Stimulated activated CD4-positive, alpha-beta T cell treated with anti-CD3 and anti-CD28 coated beads, Interleukin-1b, Interleukin-23, amount 100 ng/mL, for 4 hours (primary cell): ENCODE results near the gene NTS.

Source experiments
- DNase-seq, 2 donors: peaks; one replicate each; pipeline ENCODE4 v3.0.0-alpha.2; 2020; ENCODE audit warnings: low read depth in 2 of 2

Gene NTS, protein sequence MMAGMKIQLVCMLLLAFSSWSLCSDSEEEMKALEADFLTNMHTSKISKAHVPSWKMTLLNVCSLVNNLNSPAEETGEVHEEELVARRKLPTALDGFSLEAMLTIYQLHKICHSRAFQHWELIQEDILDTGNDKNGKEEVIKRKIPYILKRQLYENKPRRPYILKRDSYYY

DNA sequence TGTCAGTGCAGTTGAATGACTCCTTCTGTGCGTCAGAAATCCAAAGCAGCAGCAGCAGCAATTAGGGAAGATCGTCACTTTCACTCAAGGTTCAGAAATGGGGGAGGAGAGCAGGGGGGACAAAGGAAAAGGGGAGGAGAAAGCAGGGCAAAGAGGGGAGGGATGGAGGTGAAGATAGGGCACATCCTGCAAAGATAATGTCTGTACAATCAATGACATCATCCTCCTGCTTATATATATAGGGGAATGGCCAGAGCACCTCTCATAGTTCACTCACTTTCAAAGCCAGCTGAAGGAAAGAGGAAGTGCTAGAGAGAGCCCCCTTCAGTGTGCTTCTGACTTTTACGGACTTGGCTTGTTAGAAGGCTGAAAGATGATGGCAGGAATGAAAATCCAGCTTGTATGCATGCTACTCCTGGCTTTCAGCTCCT, at the start of gene NTS:
Gene NTS, plus strand, starts transcription at position 265 of the 431 bp plus-strand sequence. Its CDS starts 109 bp downstream, at position 374.
- no peak for DNase-seq

DNA sequence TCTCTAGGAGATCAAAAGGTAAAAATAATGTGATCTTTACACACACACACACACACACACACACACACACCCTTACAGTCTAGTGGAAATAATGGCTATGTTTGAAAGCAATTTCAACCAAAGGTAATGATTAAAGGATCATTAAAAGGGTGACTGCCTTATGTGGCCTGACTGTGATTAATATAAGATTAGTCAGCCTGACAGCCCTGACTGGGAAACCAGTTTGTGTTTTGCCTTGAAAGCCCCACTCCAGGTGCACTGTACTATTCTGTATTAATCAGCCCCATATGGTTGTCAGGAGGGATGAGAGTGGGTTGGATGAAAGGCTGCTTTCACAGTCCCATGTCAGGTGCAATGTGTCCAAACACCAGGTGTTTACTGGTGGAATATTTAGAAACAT, 48.3 kb upstream of the NTS start:
- no peak for DNase-seq

DNA sequence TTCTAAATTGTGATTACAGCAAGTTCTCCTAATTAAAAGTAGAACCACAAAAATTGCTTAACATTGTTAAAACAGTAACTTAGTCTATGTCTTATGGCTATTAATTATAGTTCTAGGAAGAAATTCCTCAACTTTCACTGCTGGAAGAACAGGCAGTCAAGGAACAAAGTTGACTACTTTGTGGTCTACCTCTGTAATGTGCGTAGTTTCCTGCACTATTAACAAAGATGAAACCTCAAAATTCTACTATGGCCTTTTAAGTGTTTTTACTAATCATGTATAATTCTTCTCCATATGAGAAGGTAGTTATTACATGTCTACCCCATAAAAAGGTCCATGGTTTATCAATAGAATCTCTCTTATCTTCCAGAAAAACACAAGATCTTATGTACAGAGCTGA, 45.5 kb upstream of the NTS start:
- no peak for DNase-seq

DNA sequence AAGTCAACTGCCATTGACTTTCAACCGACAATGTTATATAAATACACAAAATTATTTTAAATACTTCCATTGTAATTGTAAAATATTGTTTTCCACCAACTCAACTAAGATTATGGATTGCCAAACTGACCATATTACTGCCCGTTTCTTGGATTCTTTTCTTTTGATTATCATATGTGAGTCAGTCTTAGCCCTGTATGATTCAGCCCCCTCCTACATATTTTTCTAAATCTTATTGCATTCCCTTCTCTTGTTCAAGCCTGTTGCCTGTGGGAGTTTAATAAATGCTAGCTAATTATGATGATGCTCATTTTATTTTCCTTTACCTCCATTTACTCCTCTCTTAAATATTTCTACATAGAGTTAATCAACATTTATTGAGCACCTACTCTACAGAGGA, 44.7 kb upstream of the NTS start:
- no peak for DNase-seq

DNA sequence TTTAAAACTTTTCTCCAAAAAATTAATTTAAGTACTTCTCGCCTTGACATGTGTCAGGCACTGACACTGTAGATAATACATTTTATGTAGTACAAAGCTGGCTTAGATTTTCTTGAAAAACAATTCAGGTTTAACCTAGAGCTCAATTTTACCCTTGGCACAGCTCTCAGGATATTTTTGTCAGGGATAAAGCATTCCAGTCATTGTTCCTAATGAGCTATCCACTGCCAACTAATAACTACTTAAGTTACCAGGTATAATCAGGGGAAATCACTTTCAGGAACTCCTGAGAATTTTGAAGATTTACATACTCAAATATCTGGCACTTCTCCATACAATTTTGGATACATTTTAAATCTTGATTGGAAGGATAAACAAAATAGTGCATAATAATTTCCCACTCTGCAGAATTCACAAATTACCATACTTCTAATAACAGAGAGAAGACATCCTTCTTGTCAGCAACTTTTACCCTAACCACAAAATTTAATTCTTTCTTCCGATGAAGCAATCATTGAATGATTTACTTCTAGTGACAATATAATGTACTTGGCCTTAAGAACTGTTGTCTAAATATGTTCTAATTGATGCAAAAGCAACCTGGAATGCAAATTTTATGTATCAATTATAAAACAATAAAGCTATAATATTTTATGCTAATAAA, 42.6 kb upstream of the NTS start:
- DNase-seq = no peak

DNA sequence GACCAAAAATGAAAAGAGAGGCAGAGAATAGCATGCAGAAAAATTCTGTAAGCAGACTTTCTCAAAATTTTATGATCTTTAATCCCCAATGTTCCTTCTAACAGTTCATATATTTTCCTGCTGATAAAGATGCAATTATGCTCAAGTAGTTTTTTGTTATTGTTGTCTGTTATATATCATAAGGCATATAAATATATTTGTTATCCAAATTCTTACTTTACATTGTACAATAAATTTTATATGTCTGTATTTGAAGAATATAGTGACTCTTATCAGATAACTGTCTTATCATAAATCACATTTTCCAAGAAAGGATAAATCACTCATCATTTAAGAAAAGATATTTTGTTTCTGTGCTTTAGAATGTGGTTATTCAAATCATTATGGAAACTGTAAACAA, 40.5 kb upstream of the NTS start:
- no peak for DNase-seq

DNA sequence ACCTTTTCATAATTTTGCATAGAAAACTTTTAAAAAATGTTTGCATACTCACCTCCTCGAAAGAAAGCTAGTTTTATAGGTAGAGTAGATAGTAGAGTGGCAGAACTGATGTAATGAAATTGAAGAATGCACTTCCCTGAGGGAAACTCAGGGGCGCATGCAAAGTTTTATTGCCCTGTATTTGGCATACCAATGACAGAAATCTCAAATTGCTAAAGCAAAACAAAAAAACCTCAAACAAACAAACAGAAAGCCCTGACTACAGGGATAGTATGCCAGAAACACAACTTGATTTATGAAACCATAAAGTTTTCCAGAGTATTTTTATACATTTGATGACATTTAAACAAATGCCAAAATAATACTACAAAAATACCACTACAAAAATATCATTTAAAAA, 39.7 kb upstream of the NTS start:
- DNase-seq = no peak

DNA sequence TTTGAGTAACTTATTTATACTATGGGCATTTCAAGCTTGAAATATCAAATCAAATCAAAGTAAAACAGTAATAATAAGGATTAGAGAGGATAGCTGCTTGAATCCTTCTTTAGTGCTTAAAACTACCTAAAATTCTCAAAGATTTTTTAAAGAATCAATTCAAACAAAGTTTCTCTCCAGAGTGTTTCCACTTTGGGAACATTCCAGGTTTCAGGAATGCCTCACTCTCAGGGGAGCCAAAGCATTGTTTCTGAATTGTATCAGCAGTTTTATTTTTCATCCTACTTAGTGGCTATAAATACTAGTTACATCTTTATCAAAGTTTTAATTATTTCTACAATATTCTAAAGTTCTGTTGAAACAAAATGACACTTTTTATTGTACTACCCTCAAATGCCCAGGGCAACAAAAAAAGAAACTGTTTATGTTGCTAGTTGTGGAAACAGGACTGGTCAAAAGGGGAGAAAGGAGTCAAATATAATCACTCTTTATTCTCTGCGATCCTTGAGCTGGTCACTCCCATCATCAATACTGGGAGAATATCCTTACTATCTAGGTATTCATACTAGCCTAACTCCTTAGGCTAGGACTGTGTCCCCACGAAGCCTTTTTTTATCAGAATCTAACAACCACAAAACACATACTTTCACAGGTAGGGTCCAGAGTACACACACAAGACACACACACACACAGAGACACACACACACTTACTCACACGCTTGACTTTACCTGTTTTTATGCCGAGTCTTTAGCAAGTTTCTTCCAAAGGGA, 38.5 kb upstream of the NTS start:
- no peak for DNase-seq

DNA sequence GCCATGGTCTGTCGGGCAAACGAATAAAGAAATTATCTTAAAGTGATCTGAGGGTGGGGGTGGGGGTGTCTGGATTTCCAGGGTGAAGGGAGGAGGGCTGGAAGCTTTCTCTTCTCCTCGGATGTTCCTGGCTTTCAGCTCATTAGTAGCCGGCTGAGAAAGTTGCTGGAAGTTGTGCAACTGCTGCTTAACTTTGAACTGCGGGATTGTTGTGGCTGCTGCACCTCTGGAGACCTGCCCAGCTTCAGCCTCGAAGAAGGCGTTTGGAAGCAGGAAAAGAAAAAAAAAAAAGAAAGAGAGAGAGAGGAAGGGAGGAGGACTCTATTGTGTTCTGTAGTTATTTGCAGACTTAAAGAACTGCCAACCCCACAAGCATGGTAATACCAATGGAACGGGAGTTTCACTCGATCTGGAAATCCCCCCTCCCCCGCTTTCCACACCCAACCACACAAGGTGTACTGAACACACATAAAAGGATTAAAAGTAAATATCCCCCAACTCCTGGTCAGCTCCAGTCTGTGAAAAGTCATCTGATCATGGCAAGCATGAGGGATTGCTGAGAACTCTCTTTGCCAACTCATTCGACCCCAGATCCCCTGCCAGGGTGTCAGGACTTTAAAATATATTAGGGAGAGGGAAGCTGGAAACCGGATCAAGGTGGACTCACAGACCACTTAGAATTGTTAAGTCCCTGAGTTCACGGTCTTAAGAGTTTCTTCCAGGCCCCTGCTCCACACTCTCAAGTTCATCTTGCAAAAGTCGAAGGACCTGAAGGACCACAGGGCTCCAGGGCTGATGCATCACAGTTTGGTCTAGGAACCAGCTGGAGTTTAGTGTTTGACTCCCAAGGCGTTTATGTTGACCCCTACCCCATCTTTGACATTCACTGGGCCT, 37.7 kb upstream of the NTS start, which contains the start of gene RASSF9:
Gene RASSF9, minus strand, starts transcription at position 213 of the 894 bp plus-strand sequence. Its CDS starts 208 bp downstream, at position 5.
- no peak for DNase-seq

DNA sequence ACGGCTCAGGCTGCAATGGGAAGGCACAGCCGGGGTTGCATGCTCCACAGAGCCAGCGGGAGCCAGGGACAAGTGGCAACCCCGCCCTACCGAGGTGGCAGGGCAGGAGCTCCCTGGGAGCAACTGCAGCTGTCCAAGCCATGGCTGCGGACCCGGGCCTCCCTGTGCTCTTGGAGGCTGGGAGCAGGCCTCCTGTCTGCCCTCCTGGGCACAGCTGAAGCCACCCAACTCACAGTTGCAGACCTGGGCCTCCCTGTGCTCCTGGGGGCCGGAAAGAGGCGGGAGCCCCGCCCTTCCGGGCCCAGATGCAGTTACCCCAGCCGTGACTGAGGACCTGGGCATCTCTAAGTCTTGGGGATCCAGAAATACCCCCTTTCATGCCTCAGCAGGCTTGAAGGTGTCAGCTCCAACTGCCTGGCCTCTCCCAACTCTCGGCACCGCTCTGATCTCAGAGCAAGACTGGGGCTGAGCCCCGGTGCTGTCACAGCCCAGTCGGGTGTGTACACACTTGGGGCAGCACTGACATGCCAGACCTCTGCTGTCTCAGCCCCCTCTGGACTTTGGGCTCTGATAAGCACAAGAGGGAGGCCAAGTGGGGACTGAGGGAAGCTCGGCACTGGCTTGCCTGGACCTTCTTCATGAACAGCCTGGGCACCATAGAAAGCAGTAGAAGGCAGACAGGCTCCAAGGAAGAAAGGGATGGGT, 30.3 kb upstream of the NTS start:
- no peak for DNase-seq

DNA sequence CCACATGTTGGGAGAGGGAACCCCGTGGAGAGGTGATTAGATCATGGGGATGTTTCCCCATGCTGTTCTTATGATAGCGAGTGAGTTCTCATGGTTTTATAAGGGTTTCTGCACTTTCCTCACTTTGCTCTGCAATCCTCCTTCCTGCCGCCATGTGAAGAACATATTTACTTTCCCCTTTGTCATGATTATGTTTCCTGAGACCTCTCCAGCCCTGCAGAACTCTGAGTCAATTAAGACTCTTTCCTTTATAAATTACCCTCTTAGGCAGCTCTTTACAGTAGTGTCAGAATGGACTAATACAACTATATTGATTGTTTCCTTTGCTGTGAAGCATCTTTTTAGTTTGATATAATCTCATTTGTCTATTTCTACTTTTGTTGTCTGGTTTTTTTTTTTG, 24.8 kb upstream of the NTS start:
- no peak for DNase-seq

DNA sequence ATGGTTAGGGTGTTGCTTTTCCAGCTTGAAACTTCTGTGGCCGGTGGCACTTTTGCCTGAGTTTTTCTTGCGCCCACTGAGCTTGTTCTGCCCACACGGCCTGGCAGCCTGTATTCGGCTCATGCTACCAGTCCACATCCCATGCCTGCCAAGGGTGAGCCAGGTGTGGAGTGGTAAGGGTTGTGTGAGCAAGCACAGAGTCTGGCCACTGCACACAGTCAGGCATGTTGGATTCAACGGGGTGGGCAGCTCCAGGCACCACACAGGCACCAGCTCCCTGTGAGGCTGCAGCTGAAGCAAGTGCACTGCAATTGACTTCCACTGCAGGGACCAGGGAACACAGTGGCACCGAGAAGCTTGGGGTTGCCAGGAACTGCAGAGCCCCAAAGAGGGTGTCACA, 18.8 kb upstream of the NTS start:
- DNase-seq = no peak

DNA sequence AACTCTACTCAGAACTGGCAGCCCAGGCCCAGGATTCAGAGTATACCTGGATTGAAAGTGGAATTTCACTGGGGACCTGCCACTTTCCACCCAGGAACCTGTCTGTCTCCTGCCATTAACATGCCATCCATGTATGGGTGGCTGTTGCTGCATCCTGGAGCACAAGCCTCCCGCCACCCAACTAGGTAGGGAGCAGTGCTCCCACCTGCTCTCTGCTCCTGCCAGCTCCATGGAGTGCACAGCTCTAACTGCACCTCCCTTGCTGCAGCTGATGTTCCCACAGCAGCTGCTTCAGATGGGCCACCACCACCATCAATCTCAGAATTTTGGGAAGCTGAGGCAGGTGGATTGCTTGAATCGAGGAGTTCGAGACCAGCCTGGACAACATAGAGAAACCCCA, 17.1 kb upstream of the NTS start:
- DNase-seq = no peak

DNA sequence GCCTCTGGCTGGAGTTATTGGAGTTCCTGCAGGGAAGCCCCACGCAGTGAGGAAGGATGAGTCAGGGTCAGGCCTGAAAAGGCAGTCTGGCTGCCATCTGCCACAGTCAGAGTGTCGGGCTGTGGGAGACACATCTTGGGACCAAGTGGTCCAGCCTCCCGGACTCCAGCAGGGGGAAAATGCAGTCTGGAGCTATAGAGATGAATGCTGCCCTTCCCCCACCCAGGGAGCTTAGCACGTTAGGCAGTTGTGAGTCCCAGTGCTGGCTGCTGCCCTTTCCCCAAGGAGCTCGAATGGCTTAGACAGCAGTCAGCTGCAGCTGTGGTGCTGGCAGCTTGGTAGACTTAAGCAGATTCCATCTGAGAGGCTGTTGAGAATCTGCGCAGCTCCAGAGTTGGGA, 8.2 kb upstream of the NTS start:
- DNase-seq = no peak

DNA sequence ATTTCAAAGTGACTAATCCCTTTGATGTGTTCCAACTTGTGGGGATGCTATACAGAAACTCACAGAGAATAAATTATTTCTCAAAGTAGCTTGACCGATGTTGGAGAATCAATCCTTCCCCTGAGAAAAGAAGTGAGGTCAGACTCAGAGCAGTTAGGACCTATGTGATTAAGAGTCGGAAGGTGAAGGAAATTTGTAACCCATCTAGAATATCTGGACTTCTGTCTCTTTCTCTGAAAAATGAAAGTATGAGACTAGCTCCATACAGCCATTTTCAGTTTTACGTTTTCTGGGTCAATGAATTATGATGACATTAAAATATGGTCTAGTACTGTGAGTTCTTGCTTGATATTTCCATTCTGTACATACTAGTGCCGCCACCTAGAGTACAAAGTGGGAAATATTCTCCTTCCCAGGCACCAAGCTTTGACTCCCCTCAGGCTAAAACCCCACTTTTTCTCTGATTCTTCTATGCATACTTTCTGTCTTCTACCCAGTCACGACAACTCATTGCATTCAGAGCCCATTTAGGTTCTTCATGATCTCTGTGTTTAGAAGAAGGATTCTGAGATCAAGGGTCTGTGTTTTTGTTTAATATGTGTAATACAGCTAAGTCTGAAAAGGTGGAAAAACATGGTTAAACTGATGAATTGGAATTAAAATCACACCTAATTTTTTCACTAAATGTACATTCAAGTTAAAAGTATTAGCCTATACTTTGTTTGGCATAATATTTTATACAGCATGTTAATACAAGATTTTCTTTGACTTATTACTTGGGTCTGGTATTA, 6.9 kb upstream of the NTS start:
- DNase-seq = no peak

DNA sequence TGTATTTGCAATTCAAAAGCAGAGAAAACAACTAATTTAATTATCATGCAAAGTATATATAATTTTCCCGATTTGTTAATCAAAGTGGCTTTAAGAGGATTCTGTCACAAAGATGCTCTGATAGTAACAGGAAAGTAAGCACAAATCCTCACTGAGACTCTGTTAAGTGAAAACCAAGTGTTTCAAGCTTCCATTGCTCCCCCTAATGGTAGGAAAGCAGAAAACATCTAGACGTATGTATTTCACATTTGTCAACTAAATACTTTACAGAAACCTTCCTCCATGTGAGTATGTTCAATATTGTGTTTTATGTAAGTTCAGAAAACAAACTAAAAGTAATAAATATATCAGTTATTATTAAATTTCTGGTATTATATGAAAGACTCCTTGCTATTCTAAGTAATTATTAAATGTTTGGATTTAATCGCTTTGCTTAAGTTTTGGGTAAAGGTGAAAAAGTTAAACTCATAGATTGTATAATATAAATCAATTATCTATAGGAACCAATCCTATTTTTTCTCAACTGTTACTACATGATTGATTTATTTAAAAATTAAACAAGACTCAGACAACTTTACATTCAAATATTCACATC, 1.5 kb upstream of the NTS start:
- no peak for DNase-seq

DNA sequence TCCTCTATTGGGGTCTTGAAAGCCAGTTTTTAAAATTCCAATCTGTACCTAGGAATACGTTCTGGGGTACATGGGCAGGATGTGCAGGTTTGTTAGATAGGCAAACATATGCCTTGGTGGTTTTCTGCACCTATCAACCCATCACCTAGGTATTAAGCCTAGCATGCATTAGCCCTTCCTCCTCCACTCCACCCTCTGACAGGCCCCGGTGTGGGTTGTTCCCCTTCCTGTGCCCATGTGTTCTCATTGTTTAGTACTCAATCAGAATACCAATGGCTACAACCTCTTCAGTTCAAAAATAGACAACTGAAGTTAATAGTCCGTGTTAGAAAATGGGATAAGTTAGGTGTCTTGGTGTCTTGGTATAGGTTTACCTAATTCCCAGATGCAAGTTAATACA, 3.4 kb downstream of the NTS start:
- no peak for DNase-seq

DNA sequence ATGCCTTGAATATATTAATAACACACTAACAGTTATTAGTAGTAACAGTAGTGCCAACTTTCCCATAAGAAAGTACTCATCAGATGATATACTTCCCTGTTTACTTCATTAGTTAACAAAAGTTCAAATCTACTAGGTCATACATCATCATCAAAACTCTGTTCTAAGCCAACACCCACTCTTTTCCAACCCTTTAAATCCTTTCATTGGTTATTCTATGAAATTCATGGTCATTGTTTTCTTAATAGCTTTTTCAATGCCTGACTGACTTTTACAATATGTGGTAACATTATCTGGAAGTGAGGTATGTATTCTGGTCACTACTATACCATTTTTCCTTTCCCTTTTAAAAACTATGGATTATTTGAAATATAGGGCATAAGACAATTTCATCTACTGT, 9.7 kb downstream of the NTS start:
- no peak for DNase-seq

DNA sequence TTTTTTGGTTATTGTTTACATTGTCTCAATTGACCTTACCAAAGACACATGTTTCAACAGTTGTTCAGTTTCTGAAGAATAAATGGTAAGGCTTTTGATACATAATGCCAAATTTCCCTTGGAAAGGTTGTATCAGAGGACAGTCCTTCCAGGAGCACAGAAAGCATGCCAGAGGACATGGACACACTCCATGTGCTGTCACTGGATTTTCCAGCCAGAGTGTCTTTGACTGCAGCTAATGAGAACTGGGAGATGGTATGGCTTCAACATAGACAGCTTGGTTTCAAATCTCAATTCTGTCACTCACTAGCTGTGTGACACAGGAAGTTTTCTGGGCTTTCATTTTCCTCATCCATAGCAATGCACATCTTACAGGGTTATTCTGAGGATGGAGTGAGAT, 20.6 kb downstream of the NTS start:
- DNase-seq = no peak

DNA sequence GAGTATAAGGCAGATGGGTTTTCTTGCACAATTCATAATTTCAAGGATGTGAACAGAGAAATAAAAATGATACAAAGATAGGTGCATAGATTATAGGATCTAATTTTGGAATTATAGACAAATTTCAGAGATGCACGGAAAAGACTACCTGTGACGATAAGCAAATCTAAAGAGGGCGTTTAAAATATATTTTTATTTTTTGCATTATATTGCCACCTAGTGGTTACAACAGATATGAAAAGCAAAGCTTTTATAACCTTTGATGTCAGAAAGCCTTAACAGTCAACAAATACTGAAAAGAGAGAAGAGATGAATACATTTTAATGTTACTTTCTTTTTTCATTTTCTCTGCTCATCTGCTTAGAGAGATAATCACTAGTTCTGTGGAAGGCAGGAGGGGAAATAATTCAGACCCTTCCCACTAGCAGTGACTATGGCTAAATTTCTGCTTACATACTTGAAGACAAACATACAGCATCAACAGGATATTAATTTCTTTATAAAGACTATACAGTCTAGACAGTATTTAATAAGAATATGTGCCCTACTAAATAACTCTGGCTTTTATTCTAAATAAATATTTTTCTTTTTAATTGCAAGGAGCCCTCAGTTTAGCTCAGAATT, 46.3 kb downstream of the NTS start:
- no peak for DNase-seq
